HG02678 (cell line): ENCODE measurements around the gene FBLN2.

Experiments
- ATAC-seq: cut with Tn5 transposase; IDR thresholded peaks from one replicate; pipeline ENCODE4 v1.9.1; 2021; ENCODE audit warnings: mild to moderate bottlenecking, moderate library complexity; ENCODE audit not compliant: unreplicated experiment

Gene FBLN2

GRCh38 chr3:13529196-13530112 is 19.5 kb upstream of the FBLN2 start:
- no peak for ATAC-seq

- ATAC-seq: no peak
These were observed 18.5 kb upstream of the FBLN2 start for GRCh38 chr3:13530241-13531009.

DNA sequence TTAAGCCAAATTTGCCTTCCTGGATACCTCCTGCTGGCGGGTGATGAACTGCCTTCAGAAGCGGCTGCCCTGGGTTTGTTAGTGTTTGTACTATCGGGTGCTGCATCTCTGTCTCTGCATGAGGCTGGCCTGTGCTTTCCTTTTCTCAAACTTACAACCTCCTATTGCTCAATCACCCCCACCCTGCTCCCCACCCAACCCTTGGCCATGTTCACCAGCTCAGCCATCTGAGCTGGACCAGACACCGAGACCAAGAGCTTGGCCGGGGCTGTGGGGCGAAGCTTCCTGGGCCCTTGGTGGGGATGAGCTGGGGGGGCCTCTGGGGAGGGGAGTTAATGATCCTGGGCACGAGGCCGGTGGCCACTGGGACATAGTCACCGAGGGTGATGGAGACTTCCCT is 16.8 kb upstream of the FBLN2 start:
- ATAC-seq: no peak

- ATAC-seq: no peak
These were observed 16.3 kb upstream of the FBLN2 start for GRCh38 chr3:13532631-13533030.

DNA sequence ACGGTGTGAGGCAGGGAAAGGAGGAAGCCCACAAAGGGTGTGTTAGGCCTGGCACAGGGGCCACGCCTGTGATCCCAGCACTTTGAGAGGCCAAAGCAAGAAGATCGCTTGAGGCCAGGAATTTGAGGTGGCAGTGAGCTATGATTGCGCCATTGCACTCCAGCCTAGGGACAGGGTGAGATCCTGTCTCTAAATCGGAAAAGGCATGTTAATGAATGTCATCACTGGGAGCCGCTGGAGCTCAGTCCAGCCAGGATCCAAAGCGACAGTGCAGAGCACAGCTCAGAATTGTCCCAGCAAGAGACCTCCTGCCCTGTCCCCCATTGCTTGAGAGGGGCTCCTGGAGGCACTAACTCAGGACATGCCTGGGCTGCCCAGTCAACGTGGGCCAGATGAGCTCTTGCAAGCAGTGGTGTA is 15.0 kb upstream of the FBLN2 start:
- ATAC-seq: no peak

DNA sequence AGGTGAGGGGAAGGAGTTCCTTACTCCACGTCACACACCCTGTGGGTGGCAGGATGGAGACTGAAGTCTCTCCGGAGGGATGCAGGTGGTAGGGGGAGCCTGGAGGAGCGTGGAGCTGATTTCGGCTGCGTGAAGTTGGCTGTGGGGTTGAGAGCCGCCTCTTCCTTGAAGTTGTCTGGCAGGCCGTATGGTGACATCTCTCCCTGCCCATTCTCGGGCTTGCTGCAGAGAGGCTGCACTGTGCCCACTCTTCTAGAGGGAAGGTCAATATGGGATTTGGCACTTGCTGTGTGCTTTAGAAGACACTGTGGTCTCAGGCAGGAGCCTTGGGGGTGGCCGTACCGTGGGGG is 13.4 kb upstream of the FBLN2 start:
- ATAC-seq: no peak

- no peak for ATAC-seq
These were observed 13.0 kb upstream of the FBLN2 start for GRCh38 chr3:13535905-13536304.

DNA sequence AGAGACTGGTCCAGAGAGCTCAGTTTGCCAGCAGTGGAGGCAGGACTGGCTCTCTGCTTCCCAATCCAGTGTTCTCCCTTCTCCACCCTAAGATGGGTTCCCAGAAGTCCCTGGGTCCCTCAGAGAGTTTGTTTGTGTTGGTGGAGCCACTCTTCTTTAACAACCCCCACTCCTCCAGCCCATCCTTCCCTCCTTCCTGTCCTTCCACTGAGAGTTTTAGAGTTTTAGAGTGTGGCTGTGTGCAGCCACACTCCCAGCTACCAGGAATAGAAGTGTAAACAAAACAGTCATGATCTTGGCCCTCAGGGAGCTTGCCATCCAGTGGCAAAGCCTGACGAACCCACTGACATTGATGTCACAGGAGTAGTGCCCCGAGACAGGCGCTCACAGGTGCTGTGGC is 12.5 kb upstream of the FBLN2 start:
- ATAC-seq: no peak

DNA sequence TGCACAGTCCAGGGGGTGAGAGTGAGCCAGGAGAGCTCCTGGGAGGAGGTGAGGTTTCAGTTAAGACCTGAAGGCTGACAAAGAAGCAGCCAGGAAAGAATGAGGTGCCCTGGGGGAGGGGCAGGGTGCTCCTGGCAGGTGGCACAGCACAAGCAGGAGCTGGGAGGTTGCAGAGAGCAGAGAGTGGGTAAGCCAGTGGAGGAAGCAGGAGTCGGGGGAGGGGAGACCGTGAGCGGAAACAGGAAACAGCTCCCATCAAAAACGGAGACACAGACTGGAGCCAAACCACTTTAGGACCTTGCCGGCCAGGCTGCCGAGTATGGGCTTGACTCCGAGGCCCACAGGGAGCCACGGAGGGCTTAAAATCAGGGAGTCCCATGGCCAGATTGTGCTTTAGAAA is 12.1 kb upstream of the FBLN2 start:
- ATAC-seq: no peak

DNA sequence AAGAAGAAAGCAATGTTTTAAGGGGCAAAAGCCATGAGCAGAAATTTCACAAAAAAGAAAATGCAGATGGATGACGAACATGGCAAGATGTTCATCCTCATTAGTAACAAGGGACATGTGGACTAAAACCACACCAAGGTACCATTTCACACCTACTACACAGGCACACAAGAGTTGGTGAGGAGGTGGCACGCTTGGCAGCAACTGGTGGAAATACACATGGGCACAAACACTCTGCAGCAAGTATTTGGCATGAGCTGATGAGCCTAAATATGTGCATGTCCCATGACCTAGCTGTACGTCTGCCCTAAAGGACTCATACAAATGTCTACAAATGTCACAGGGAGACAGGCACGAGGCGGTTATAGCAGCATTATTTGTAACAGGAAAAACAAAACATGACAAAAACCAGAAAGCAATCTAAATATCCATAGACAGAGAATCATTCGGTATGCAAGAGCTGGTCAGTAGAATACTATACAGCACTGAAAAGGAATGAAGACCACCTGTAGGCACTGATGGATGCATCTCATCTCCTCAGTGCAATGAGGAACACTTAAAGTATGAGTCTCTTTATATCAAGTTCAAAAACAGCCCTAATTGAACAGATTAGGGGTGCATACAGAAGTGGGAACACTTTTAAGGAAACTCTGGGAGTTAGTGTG is 11.5 kb upstream of the FBLN2 start:
- no peak for ATAC-seq

- no peak for ATAC-seq
These were observed 11.0 kb upstream of the FBLN2 start for GRCh38 chr3:13537909-13538296.

GRCh38 chr3:13538520-13539291 is 10.2 kb upstream of the FBLN2 start:
- no peak for ATAC-seq

DNA sequence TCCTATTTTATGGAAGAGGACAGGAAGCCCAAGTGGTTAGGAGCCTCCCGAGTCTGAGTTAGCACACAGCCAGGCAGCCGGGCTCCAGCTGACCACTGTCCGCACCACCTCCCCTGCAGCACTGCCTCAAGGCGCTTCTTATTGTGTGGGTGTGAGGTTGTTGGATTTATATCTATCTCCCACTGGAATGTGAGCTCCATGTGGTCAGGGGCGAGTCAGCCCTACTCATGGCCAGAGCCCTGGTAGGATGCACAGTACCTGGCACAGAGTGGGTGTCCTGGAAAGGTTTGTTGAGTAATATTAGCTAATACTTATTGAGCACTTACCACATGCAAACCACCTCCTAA is 9.7 kb upstream of the FBLN2 start:
- ATAC-seq: no peak

DNA sequence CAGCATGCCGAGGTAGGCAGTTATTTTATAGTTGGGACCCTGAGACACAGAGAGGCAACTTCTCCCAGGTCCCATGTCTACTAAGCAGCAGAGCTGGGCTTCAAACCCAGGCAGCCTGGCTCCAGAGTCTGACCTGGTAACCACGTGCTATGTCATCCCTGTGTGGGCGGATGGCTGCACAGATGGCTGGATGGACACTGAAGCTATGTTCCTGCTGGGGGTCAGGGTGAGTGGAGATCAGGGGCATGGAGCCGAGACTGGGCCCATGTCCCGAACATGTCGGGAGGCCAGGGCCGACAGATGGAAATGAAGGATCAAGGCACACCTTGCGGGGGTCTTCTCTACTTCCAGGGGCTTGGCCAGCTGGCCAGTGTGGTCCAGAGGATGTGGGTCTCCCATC is 9.3 kb upstream of the FBLN2 start:
- ATAC-seq: no peak

DNA sequence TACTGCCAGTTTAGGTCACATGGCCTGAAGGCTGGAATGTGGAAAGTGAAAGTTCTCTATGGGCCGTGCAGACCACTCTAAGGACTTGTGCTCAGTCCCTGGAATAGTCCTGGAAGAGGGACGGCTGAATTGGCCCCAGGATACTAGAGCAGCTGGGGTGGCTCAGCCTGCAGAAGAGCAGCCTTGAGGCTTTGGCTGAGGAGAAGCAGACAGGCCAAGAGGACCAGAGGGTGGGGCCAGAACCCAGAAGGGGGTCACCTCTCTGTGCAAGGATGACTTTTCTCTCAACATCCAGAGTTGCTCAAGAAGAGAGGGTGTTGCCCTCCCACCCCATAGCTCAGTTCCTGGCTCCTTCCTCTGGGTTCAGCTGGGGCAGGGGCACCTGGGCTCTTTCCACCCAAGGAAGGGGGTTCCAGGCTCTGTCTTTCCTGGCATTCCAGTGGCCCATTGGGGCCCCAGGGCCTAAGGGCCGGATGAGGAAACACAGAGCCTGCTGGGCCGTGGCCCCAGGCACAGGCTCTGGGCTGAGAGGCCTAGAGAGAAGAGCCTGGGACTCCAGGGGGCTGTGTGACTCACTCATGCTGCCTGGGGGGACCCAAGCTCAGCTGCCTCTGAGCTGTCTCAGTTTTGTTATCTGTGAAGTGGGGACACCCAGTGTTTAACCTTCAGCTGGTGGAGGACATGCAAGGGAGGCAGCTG is 8.5 kb upstream of the FBLN2 start:
- no peak for ATAC-seq

DNA sequence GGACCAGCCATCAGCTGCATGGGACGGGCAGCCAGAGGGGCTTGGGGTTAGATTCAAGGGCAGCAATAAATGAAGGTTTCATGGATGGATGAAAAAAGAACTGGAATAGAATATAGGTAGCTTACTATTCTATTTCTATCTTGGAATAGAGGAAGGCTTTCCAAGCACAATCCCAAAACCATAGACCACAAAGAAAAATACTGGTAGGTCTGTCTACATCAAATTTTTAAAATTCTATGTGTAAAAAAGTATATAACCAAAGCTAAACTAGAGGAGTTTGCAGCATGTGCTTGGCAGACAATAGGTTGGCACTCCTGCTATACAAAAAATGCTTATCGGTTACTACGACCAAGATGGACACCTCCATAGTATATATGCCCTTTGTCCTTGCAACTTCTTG is 7.2 kb upstream of the FBLN2 start:
- ATAC-seq: no peak

DNA sequence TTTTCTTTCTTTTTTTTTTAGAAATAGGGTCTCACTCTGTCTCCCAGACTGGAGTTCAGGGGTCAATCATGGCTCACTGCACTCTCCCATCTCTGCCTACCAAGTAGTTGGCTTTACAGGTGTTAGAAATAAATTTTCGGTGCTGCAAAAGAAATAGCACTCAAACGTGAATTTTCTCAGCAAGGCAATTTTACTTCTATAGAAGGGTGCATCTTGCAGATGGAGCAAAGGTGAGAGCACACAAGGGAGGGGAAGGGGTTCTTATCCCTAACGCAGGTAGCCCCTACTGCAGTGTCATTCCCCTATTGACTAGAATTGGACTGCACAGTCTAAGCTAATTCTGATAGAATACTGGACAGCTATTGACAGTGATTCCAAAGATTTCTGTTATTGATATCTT is 6.8 kb upstream of the FBLN2 start:
- no peak for ATAC-seq

- ATAC-seq: no peak
These were observed 5.7 kb upstream of the FBLN2 start for GRCh38 chr3:13543253-13543652.

DNA sequence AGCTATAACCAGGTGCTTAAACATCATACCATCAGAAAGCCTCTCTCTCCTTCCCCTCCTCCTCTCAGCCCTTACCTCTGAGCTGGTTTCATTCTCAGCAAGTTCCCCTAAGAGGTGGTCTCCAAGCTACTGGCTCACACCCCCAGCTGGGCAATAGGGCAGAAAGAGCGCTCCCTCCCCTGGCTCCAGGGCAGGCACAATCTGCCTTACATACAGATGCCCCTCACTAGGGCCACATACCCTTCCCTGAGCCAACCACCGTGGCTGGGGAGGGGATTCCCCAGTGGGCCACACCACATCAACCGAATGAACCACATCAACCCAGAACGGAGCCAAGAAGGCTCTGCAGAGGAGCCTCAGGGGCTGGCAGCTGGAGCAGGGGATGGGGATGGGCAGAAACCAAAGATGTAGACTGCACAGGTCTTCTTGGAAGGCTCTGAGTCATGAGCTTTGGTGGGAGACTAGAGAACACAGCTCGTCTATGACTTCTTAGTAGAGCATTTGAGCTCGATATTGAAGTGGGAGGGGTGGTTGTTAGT is 4.6 kb upstream of the FBLN2 start:
- no peak for ATAC-seq

DNA sequence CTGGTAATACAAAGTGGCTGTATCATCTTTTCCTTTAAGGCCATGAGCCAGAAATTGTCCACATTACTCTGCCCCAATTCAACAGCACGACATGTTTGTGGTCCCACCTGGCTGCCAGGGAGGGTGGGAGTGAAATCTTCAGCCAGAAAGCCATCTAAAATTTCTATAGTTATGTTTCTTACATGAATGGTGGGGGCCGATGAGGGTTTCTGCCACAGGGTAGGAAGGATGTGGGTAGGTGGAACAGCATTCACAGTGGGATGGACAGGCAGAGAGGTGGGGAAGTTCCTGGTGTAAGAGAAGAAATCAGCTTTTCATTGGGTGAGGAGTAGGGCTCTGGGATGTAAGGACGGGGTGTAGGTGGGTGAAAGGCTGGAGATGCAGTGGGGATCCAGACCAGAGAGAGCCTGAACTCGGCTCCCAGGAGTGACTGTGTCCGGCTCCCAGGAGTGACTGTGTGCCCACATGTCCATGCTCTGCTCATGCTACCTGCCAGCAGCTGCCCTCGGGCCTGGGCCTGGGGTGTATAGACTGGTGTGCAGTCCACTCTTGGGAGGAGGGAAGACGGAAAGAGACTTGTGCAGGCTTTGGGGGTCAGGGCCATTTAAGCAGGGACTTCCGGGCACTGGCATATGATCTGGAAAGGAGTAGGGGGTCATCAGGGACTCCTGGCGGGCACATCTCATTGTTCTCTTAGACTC is 3.8 kb upstream of the FBLN2 start:
- no peak for ATAC-seq
